GM08714 (cell line): ENCODE measurements around the gene DTL.
"Not testable (repeated sequence)": the region's sequence is repeated elsewhere in the genome, so short reads cannot be mapped to it uniquely, and the experiment has no call there.

Experiments
- H3K4me3 ChIP-seq: fragments of 200-500 bp; sonication (Bioruptor generic); 2 replicates; pipeline ENCODE4 v1.5.1; 2014; ENCODE audit warnings: mild to moderate bottlenecking, low read length, inconsistent platforms
- ZNF274 ChIP-seq: IDR thresholded peaks from 2 replicates; pipeline ENCODE4 v1.6.1; 2012; ENCODE audit warnings: mild to moderate bottlenecking, low read depth, low read length

The DTL gene

DNA sequence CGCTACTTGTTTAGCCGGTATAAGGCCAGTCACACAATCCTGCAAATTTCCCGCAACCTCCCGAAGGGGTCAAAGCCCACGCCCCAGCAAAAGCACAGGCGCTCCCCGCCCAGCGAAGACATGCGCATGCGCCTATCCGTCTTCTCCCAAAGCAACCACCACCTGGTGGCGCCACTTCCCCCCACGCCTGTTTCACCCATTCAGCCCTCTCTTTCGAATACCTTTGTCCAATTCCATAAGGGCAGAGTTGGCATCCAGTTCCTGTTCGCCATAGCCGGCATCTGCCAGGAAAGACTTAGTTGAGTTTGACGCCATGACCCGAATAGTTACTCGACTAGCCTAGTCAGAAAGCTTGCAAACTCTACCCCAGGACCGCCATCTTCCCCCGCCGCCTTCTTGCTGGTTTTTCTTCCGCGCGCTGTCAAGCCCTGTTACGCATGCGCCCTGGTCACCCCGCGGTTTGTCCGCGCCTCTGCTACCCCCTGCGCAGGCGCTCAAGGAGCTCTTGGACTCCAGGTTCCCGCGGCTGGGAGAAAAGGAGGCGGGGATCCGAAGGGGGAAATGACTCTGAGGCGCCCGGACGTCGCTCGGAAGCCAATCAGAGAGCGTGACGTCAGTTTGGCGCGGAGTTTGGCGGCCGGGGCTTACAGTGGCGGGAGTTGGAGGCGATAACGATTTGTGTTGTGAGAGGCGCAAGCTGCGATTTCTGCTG, at the start of gene DTL, which contains the start of gene INTS7:
Gene DTL (plus strand): TSS at position 626 of the 712 bp plus-strand sequence. CDS start 143 bp downstream, outside the sequence.
Gene INTS7 (minus strand): TSS at position 435 of the 712 bp plus-strand sequence. CDS start 120 bp downstream, at position 315.
- peak within 1 kb of the TSS; percentile 99 for H3K4me3 ChIP-seq
- TF ChIP-seq ZNF274: no peak

DNA sequence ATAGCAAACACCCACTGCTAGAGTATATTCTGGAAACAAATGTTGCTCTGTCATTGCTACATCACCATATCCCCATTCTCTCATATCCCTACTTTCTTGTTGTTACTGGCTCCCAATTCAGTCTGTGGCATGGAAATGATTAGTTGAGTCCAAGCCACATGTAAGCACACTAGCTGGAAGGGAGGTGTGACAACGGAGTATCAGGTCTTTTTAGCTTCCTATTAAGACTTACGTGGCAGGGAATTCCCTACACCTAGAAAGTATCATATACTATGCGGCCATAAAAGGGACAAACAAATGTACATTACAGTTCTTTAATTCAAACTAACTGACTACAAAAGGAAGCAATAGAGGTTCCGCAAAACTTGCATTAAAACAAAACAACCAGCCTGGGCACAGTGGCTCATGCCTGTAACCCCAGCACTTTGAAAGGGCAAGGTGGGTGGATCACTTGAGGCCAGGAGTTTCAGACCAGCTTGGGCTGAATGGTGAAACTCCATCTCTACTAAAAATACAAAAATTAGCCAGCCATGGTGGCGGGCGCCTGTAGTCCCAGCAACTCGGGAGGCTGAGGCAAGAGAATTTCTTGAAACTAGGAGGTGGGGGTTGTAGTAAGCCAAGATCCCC, 48.8 kb upstream of the DTL start:
- H3K4me3 ChIP-seq: no peak overlapping the region
- no peak for TF ChIP-seq ZNF274

DNA sequence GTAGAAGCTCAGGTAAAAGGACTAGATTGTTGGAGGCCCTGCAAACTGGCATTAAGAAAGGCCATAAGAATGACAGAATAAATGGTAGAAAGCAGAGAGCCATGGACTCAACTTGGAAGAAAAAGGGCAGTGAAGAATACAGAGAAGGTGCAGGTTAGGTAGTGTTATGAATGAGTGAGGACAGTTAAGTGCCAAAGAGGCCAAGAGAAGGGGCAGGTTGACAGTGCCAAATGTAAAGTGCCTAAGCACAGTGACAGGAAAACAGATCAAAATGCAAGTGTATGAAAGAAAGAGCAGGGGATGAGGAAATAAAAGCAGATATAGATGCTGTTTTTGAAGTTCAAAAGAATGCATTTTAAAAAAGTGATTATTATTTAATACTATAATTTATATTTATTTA, 43.9 kb upstream of the DTL start:
- H3K4me3 ChIP-seq: no peak overlapping the region
- TF ChIP-seq ZNF274: no peak

DNA sequence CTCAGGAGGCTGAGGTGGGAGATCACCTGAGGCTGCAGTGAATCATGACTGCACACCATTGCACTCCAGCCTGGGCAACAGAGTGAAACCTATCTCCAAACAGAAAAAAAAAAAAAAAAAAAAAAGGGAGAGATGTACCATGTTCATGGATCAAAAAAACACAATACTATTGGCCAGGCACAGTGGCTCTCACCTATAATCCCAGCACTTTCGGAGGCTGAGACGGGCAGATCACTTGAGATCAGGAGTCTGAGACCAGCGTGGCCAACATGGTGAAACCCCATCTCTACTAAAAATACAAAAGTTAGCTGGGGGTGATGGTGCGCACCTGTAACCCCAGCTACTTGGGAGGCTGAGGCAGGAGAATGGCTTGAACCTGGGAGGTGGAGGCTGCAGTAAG, 38.1 kb upstream of the DTL start:
- H3K4me3 ChIP-seq: not testable (repeated sequence)

GRCh38 chr1:212002536-212002935, 33.0 kb upstream of the DTL start:
- TF ChIP-seq ZNF274: no peak
- no peak overlapping the region for H3K4me3 ChIP-seq

- no peak for TF ChIP-seq ZNF274
Measured at GRCh38 chr1:212004895-212005608, 30.5 kb upstream of the DTL start.

GRCh38 chr1:212007178-212007577, 28.4 kb upstream of the DTL start:
- no peak for TF ChIP-seq ZNF274
- H3K4me3 ChIP-seq: no peak overlapping the region

More at GRCh38 chr1:212004895-212005608, 30.5 kb upstream of the DTL start:
- H3K4me3 ChIP-seq: no peak overlapping the region

DNA sequence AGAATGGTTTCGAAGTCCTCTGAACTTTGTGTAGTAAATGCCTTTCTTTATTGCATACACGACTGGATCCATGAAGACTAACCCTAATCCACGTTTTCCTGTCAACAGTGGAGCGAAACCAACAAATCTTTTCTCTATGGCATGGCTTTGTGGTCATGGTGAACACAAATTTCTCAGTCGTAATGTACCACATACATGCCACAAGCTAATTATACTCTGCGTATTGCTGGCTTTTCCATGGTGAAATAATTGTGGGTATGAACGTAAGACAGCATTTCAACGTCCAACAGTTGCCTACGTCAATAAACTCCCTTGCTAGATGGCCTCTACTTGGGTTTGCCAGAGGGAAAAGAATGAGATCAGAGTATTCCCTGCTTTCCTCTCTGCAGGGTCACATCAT, 27.7 kb upstream of the DTL start:
- no peak for TF ChIP-seq ZNF274
- H3K4me3 ChIP-seq: no peak overlapping the region

DNA sequence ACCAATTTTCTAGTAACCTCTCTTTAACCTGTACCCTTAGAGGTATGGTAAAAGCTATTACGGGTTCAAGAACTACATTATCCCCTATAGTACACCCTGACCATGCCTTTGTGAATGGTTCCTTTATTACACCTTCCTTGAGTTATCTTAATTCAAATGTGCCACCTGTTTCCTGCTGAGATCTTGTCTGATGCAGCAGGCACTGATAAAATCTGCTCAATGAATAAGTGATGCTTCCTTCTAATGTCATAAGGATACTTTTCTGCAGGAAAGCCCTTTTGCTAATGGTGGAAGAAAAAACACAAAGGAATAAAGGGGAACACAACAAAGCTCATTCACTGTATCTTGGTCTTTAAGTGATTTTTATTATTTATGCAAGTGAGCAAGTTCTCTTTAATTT, 26.0 kb upstream of the DTL start:
- H3K4me3 ChIP-seq: no peak overlapping the region
- no peak for TF ChIP-seq ZNF274

DNA sequence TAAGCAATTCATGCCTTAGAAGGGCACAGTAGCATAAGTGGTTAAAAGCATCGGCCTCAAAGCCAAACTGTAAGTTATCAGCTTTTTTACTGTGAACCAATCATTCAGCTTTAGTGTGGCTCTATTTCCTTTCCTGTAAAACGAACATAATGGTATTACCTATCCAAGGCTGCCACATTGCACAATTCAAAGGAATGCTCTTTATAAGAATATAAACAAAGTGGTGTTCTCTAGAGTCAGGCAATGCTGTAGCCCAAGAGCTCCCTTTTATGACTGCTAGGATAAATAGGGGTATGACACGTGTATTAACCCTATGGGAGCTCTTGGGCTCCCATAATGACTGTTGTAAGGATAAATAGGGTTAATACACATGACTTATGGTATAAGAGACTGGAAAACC, 25.5 kb upstream of the DTL start:
- no peak for TF ChIP-seq ZNF274
- H3K4me3 ChIP-seq: no peak overlapping the region

- no peak overlapping the region for H3K4me3 ChIP-seq
- no peak for TF ChIP-seq ZNF274
Measured at GRCh38 chr1:212012034-212012740, 23.4 kb upstream of the DTL start.

DNA sequence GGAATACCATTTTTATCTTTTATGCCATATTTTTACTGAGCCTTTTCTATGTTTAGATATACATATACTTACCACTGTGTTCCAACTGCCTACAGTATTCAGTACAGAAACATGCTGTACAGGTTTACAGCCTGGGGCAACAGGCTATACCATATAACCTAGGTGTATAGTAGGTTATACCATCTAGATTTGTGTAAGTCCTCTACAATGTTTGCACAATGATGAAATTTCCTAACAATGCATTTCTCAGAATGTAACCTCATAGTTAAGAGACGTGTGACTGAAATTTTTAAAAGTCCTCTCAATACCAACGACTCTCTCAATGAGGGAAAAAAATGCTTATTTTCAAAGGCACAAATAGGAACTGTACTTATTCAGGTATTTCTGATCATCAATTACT, 21.9 kb upstream of the DTL start:
- H3K4me3 ChIP-seq: no peak overlapping the region

DNA sequence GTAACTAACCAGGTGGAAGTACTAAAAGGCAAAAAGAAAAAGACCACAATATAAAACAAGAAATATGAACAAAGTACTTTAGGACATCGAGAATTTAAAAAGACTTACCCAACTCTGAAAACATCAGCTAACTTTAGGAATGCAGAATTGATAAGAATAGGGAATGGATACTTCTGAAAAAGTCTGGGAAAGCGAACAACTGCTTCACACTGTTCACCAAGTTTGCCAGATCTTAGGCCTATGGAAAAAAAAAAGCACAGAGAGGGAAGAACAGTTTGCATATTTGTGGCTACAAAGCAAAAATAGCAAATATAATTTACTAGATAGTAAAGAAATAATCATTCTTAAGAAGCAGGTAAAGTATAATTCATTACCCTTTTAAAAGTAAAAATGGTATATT, 14.6 kb upstream of the DTL start:
- TF ChIP-seq ZNF274: no peak
- no peak overlapping the region for H3K4me3 ChIP-seq

More for the DNA sequence above, 21.9 kb upstream of the DTL start:
- no peak for TF ChIP-seq ZNF274

DNA sequence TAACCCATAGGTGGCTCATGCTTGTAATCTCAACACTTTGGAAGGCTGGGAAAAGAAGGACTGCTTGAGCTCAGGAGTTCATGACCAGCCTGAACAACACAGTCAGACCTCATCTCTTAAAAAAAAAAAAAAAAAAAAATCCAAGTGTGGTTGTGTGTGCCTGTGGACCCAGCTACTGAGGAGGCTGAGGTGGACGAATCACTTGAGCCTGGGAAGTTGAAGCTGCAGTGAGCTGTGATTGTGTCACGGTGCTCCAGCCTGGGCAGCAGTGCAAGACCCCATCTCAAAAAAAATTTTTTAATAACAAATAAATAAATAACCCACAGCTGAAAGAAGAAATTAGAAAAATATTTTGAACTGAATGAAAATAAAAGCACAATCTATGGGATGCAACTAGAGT, 14.0 kb upstream of the DTL start:
- no peak for TF ChIP-seq ZNF274

GRCh38 chr1:212022908-212023307, 12.6 kb upstream of the DTL start:
- H3K4me3 ChIP-seq: not testable (repeated sequence)

More for the DNA sequence above, 14.0 kb upstream of the DTL start:
- no peak overlapping the region for H3K4me3 ChIP-seq
